Endothelial cell of umbilical vein (primary cell): ENCODE data around the gene SPTBN4. TPM values are rescaled to one million over a fixed set of nuclear protein-coding genes. Genes with fewer than 3 reads are reported as not detected.

Source experiments
- BruUV-seq: library from RNA; stranded (reverse); fragments of 400-500 nt; replicated peaks from 2 replicates; lab custom pipeline; 2021; lab: Mats Ljungman, UMichigan
- CTCF ChIA-PET: fragments of 300-600, 350-600 bp; sonication (Branson Sonifier 250); formaldehyde crosslinking; loops from one replicate; lab custom pipeline; 2021; ENCODE audit warnings: antibody characterized with exemption, inconsistent platforms; lab: Charles Lee
- POLR2A ChIA-PET: fragments of 300-600, 350-600 bp; sonication (Branson Sonifier 250); formaldehyde crosslinking; loops from one replicate; lab custom pipeline; 2021; ENCODE audit warnings: antibody characterized with exemption, inconsistent platforms; lab: Charles Lee
- DNase-seq: peaks from one replicate; pipeline ENCODE4 v3.0.0-alpha.2; 2011; ENCODE audit warnings: low read depth, low spot score
- FAIRE-seq: peaks from 2 replicates; lab custom pipeline; 2011; peaks lifted over from hg19 to GRCh38; lab: Jason Lieb, UNC
- H2AFZ ChIP-seq: 2 replicates; pipeline ENCODE4 v1.6.0; 2012; ENCODE audit warnings: low read depth, low read length, control low read depth, inconsistent platforms
- H3K27ac ChIP-seq: 2 replicates; pipeline ENCODE4 v1.5.1; 2011; ENCODE audit warnings: low read depth, mild to moderate bottlenecking, control low read depth, low read length, moderate library complexity; ENCODE audit not compliant: insufficient read depth
- H3K27me3 ChIP-seq, 2 experiments: 2 replicates each; pipeline versions ENCODE4 v1.6.0 to v1.6.1; 2011; ENCODE audit warnings: low read length in 2 of 2, mixed read lengths in 1 of 2; ENCODE audit not compliant: control insufficient read depth in 2 of 2, insufficient read depth in 2 of 2
- H3K36me3 ChIP-seq, 2 experiments: 2 replicates in 1 of 2; 3 replicates in 1 of 2; pipeline ENCODE4 v1.5.1; 2011; ENCODE audit warnings: low read length in 2 of 2, mild to moderate bottlenecking in 1 of 2, moderate library complexity in 1 of 2; ENCODE audit not compliant: control insufficient read depth in 2 of 2, insufficient read depth in 2 of 2; ENCODE audit errors: extremely low read depth in 1 of 2
- H3K4me1 ChIP-seq: 3 replicates; pipeline ENCODE4 v1.5.1; 2011; ENCODE audit warnings: mild to moderate bottlenecking, low read length; ENCODE audit not compliant: control insufficient read depth, insufficient read depth; ENCODE audit errors: extremely low read depth
- H3K4me2 ChIP-seq: 2 replicates; pipeline ENCODE4 v1.6.1; 2011; ENCODE audit warnings: low read length, control low read depth, mixed read lengths; ENCODE audit not compliant: insufficient read depth
- H3K4me3 ChIP-seq, 3 experiments: fragments of 200-600 bp in 1 of 3; sonication (generic), shearing (Covaris generic) in 1 of 3; replicated peaks in 1 of 3; 2 replicates each; pipeline ENCODE4 v1.5.1; 2011 to 2016; ENCODE audit warnings: control low read depth in 3 of 3, low read length in 3 of 3, mild to moderate bottlenecking in 2 of 3, inconsistent platforms in 1 of 3, low read depth in 1 of 3, moderate library complexity in 1 of 3; ENCODE audit not compliant: insufficient read depth in 1 of 3
- H3K79me2 ChIP-seq: 2 replicates; pipeline ENCODE4 v1.6.0; 2012; ENCODE audit warnings: low read length, inconsistent platforms; ENCODE audit not compliant: control insufficient read depth, insufficient read depth
- H3K9ac ChIP-seq: replicated peaks from 2 replicates; pipeline ENCODE3; 2011; ENCODE audit warnings: low read length, control low read depth; ENCODE audit not compliant: insufficient read depth; ENCODE audit errors: extremely low read depth
- H3K9me1 ChIP-seq: replicated peaks from 3 replicates; pipeline ENCODE4 v1.6.0; 2011; ENCODE audit warnings: mild to moderate bottlenecking, low read length; ENCODE audit not compliant: control insufficient read depth, insufficient read depth; ENCODE audit errors: extremely low read depth
- H3K9me3 ChIP-seq: replicated peaks from 2 replicates; pipeline ENCODE4 v1.5.1; 2012; ENCODE audit warnings: low read length, inconsistent platforms; ENCODE audit not compliant: control insufficient read depth, insufficient read depth
- H4K20me1 ChIP-seq: replicated peaks from 2 replicates; pipeline ENCODE3; 2011; ENCODE audit warnings: mild to moderate bottlenecking, low read length; ENCODE audit not compliant: control insufficient read depth, insufficient read depth; ENCODE audit errors: extremely low read depth
- EZH2 ChIP-seq: IDR thresholded peaks from 2 replicates; pipeline ENCODE4 v1.6.1; 2012; ENCODE audit warnings: borderline replicate concordance, low read depth, mild to moderate bottlenecking, moderate library complexity, low read length, inconsistent platforms; ENCODE audit not compliant: severe bottlenecking
- FOS ChIP-seq: IDR thresholded peaks from 2 replicates; pipeline ENCODE4 v1.6.1; 2011; ENCODE audit warnings: mild to moderate bottlenecking, low read length, moderate library complexity, borderline replicate concordance; ENCODE audit not compliant: insufficient read depth
- GATA2 ChIP-seq: IDR thresholded peaks from 2 replicates; pipeline ENCODE4 v1.7.0; 2011; ENCODE audit warnings: low read depth, mild to moderate bottlenecking, moderate library complexity, mixed read lengths, low read length; ENCODE audit not compliant: insufficient read length, insufficient read depth
- JUN ChIP-seq: IDR thresholded peaks from 2 replicates; pipeline ENCODE4 v1.6.1; 2011; ENCODE audit warnings: borderline replicate concordance, low read depth; ENCODE audit not compliant: insufficient read length, insufficient read depth
- MYC ChIP-seq: IDR thresholded peaks from one replicate; pipeline ENCODE4 v1.6.1; 2011; ENCODE audit warnings: mild to moderate bottlenecking, low read depth, low read length
- POLR2A ChIP-seq: IDR thresholded peaks from 2 replicates; pipeline ENCODE4 v1.6.1; 2012; ENCODE audit warnings: low read depth, mild to moderate bottlenecking, control low read depth, low read length
- POLR2AphosphoS5 ChIP-seq: IDR thresholded peaks from 2 replicates; pipeline ENCODE4 v1.6.1; 2012; ENCODE audit warnings: low read depth, mild to moderate bottlenecking, control low read depth, low read length, moderate library complexity; ENCODE audit not compliant: insufficient read depth
- dilution Hi-C: fragments of 300-500 bp; cut with MboI; formaldehyde crosslinking; loops from one replicate; pipeline ENCODE4 v1.15.0; 2019; ENCODE audit warnings: low sequenced_read_pairs; ENCODE audit not compliant: extremely low pct_ligation_motif_present
- intact Hi-C: fragments of 100-400 bp; cut with micrococcal nuclease; formaldehyde crosslinking; loops from one replicate; pipeline ENCODE4 v1.10.0; 2022
- polyA plus RNA-seq, 4 experiments: library from polyadenylated mRNA; depleted of rRNA in 3 of 4; stranded (reverse) in 3 of 4; unstranded in 1 of 4; fragments of >200 nt; gene quantifications; 2 replicates each; pipeline versions ENCODE4 v1.2.1 to v1.2.3, GENCODE V29; 2011 to 2012; ENCODE audit warnings: missing spikeins in 1 of 4
- total RNA-seq: library from RNA; stranded (reverse); gene quantifications from 2 replicates; pipeline ENCODE4 v1.2.3, GENCODE V29; 2021
- TF ChIP-seq, protein P1 (sequence below): IDR thresholded peaks from 2 replicates; pipeline ENCODE4 v1.6.1; 2011; ENCODE audit not compliant: insufficient read depth, insufficient read length
- TF ChIP-seq, protein P2 (sequence below), 2 donors: IDR thresholded peaks; 1 replicate in 1 of 2; 2 replicates in 1 of 2; pipeline ENCODE4 v1.5.1; 2011; ENCODE audit warnings: low read length in 2 of 2, mild to moderate bottlenecking in 2 of 2, moderate library complexity in 2 of 2, control low read depth in 1 of 2, inconsistent platforms in 1 of 2, low read depth in 1 of 2; ENCODE audit not compliant: insufficient read depth in 1 of 2; ENCODE audit errors: extremely low read depth in 1 of 2

SPTBN4 gene
- total and polyA plus RNA-seq, 2 donors (not counting 3 experiments of a cell fraction or from before 2014, with no cell fraction given) = 0.33 TPM; not detected in 1

DNA sequence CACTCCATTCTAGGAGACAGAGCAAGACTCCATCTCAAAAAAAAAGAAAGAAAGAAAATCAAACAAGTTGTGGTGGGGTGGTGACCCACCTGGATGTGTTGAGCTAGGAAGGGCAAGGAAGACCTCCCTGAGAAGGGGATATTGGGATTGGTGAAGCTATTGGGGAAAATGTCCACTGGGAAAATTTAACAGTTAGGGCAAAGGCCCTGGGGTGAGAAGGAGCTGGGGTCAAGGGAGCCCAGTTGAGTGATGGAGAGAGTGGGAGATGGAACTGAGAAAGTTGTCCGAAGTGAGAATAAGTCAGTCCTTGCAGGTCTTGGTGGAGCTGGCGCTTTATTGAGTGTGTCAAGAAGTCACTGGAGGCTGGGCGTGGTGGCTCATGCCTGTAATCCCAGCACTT, 28.5 kb upstream of the SPTBN4 start:
- H3K4me3 ChIP-seq = no peak overlapping the region
- H3K27me3 ChIP-seq = no peaks in the 10 kb centered on the region
- FAIRE-seq (no peak), DNase-seq (no peak)
- H3K27ac ChIP-seq = no peak overlapping the region
- ChIA-PET CTCF (interaction anchor here (1.2 to 2.6 kb wide), 2 partner anchors 17 to 26 kb away, joined by 3 to 8 read pairs; no protein-coding TSS in a partner anchor), POLR2A (no interaction called here)
- H3K9me1 ChIP-seq = no peaks in the 10 kb centered on the region
- H3K4me1 ChIP-seq = peaks cover 14% of the 10 kb centered on the region
- no peak overlapping the region for H3K4me2 ChIP-seq
- H4K20me1 ChIP-seq = no peaks in the 10 kb centered on the region
- no peak overlapping the region for H3K9ac ChIP-seq
- H3K79me2 ChIP-seq = peaks cover 21% of the 10 kb centered on the region
- intact Hi-C loops (no loop called here), dilution Hi-C loops (no loop called here)
- H3K36me3 ChIP-seq = peaks cover 9 to 12% of the 10 kb centered on the region in 2 experiments
- H2AFZ ChIP-seq = no peak overlapping the region
- BruUV-seq = no TSS peak
- H3K9me3 ChIP-seq = no peaks in the 10 kb centered on the region
- TF ChIP-seq JUN (no peak), MYC (no peak), GATA2 (no peak), EZH2 (no peak), FOS (no peak), POLR2A (no peak), POLR2AphosphoS5 (no peak)
- TF ChIP-seq, protein P1, sequence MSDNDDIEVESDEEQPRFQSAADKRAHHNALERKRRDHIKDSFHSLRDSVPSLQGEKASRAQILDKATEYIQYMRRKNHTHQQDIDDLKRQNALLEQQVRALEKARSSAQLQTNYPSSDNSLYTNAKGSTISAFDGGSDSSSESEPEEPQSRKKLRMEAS = no peak
- TF ChIP-seq, protein P2, sequence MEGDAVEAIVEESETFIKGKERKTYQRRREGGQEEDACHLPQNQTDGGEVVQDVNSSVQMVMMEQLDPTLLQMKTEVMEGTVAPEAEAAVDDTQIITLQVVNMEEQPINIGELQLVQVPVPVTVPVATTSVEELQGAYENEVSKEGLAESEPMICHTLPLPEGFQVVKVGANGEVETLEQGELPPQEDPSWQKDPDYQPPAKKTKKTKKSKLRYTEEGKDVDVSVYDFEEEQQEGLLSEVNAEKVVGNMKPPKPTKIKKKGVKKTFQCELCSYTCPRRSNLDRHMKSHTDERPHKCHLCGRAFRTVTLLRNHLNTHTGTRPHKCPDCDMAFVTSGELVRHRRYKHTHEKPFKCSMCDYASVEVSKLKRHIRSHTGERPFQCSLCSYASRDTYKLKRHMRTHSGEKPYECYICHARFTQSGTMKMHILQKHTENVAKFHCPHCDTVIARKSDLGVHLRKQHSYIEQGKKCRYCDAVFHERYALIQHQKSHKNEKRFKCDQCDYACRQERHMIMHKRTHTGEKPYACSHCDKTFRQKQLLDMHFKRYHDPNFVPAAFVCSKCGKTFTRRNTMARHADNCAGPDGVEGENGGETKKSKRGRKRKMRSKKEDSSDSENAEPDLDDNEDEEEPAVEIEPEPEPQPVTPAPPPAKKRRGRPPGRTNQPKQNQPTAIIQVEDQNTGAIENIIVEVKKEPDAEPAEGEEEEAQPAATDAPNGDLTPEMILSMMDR (IDR thresholded peaks at IDR 0.05; ENCODE audit: extremely low read depth in 1 of 2, insufficient read depth in 1 of 2, low read depth in 1 of 2, low read length in 2 of 2) = no peak
